ENCODE data around the gene HDAC11. TPM values are rescaled to one million over a fixed set of nuclear protein-coding genes. Genes with fewer than 3 reads are reported as not detected.
"Not testable (repeated sequence)": the region's sequence is repeated elsewhere in the genome, so short reads cannot be mapped to it uniquely, and the experiment has no call there.

The HDAC11 gene
- total RNA-seq, 1 experiment from 2014 or later = 2.6 TPM

- no peak for DNase-seq (ENCODE audit: low read depth)
Observed at GRCh38 chr3:13466781-13467180, 13.3 kb upstream of the HDAC11 start.

DNA sequence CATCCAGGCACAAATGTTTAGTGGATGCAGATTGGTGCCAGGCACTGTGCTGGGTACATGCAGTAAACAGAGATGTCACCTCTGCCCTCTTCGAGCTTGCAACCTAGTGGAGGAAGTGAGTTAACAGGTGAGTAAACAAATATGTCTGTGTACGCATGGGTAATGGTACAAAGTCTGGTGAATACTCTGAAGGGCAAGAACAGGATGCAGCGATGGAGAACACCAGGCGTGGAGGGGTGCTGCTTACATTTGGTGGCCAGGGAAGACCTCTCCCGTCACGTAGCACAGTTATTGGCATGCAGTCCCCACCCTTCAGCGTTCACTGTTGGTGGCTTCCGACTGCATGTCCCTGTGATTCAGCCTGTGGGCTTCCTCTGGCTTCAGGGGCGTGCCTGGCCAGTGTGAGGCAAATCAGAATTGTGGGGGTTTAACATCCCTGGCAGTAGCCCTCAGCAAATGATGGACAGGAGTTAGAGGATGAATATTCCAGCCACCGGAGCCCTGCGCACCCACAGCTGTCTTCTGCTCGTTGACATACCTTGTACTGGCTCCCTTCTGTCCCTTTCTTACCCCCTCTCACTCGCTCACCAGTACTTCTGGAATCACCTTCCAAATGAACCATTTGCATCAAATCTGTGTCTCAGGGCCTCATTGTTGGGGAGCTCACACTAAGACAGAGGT is 9.1 kb upstream of the HDAC11 start:
- DNase-seq (ENCODE audit: low read depth) = no peak

DNA sequence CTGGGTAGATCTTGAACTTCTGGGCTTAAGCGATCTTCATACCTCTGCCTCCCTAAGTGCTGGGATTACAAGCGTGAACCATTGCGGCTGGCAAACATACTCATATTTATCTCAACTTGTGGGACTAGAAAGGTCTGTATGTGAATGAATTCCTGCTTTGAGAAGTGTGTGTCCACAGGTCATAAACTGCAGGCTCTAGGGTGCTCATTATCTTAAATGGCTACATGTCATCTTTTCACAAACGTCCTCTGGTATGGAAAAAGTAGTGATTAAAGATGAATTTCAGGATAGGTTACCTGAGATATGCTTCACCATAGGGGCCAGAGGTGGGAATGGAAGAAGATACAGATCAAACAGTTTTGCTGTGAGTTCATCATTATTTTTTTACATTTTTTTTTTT is 7.8 kb upstream of the HDAC11 start:
- no peak for DNase-seq (ENCODE audit: low read depth)

- no peak for DNase-seq (ENCODE audit: low read depth)
Observed at GRCh38 chr3:13473020-13473419, 7.1 kb upstream of the HDAC11 start.

GRCh38 chr3:13474021-13474420 is 6.1 kb upstream of the HDAC11 start:
- no peak for DNase-seq (ENCODE audit: low read depth)

GRCh38 chr3:13474776-13475303 is 5.3 kb upstream of the HDAC11 start:
- DNase-seq (ENCODE audit: low read depth) = no peak

GRCh38 chr3:13475871-13476590 is 4.1 kb upstream of the HDAC11 start:
- no peak for DNase-seq (ENCODE audit: low read depth)

GRCh38 chr3:13477943-13478342 is 2.2 kb upstream of the HDAC11 start:
- DNase-seq (ENCODE audit: low read depth) = no peak

DNA sequence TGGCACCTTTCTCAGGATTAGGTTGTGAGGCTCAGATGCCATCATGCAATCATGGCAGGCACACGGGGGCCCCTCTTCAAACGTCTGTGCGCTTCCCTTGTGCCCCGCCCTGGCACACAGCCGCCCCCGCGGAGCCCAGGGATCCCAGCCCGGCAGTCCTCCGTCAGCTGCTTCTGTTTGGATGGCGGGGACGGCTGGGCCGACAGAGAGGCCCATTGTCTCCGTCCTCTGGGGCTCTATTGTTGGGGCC is 849 bp upstream of the HDAC11 start:
- no peak for DNase-seq (ENCODE audit: low read depth)

DNA sequence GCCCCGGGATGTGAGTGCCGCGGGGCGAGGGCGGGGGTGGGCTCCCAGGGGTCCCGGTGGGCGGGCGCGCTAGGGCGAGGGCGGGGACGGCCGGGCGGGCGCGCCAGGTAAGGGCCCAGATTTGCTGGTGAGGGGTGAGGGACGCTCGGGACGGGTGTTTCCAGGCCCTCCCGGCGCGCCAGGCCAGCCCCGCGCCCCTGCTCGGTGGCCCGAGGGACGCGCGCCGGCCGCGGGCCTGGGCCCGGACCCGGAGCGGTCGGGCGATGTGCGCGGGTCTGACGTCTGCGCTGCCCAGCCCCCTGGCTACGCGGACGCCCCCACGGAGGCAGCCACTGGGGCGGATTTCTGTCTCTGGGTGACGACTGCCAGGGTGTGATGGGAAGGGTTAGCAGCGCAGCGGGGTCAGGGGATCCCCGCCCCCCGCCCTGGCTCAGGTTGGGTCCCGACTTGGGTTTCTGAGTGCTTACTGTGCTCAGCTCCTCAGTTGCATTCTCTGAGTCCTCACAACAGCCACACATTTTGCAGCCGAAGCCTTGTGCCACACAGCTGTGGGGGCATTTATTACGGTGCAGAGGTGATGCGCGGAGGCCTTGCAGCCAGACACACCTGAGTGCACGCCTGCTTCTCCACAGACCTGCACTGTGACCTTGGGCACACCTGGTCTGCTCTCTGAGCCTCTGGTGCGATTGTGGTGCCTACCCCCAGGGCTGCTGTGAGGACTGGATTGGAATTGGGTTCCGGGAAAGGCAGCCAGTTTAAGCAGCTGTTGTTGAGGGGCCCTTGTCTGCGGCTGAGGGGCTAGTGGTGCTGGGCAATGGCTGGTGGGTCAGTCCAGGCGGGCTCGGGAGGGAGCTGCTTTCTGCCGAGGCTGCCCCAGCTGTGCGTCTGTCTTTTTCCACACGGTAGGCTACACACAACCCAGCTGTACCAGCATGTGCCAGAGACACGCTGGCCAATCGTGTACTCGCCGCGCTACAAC is 523 bp downstream of the HDAC11 start:
- no peak for DNase-seq (ENCODE audit: low read depth)

- no peak for DNase-seq (ENCODE audit: low read depth)
Observed at GRCh38 chr3:13482106-13482690, 2.1 kb downstream of the HDAC11 start.

- no peak for DNase-seq (ENCODE audit: low read depth)
Observed at GRCh38 chr3:13483286-13483685, 3.2 kb downstream of the HDAC11 start.

- no peak for DNase-seq (ENCODE audit: low read depth)
Observed at GRCh38 chr3:13483988-13484695, 4.0 kb downstream of the HDAC11 start.

GRCh38 chr3:13484851-13485590 is 4.9 kb downstream of the HDAC11 start:
- DNase-seq (ENCODE audit: low read depth) = peak; percentile 55

DNA sequence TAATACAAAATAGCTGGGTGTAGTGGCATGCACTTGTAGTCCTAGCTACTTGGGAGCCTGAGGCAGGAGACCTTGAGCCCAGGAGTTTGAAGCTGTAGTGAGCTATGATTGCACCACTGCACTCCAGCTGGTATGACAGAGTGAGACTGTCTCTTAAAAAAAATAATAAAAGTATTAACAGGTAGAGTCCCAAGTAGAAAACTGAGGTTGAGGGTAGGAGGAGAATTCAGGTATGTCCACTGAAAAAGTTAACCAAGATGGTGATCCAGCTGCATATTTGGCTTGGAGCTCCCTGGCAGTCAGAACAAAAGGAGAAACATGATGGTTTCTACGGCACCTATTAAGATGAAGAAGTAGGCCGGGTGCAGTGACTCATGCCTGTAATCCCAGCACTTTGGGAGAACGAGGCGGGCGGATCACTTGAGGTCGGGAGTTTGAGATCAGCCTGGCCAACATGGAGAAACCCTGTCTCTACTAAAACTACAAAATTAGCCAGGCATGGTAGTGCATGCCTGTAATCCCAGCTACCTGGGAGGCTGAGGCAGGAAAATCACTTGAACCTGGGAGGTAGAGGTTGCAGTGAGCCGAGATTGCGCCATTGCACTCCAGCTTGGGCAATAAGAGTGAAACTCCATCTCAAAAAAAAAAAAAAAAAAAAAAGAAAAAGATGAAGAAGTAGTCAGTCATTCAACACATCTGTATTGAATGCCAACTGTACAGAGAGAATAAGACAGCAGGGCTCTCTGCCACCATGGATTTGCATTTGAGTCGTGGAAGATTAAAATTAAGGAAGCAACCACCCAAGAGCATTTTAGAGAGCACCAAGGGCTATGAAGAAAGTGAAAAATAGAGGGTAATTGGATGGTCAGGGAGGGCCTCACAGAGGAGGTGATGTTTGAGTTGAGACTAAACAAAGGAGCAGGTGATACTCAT is 5.8 kb downstream of the HDAC11 start:
- DNase-seq (ENCODE audit: low read depth) = not testable (repeated sequence)

DNA sequence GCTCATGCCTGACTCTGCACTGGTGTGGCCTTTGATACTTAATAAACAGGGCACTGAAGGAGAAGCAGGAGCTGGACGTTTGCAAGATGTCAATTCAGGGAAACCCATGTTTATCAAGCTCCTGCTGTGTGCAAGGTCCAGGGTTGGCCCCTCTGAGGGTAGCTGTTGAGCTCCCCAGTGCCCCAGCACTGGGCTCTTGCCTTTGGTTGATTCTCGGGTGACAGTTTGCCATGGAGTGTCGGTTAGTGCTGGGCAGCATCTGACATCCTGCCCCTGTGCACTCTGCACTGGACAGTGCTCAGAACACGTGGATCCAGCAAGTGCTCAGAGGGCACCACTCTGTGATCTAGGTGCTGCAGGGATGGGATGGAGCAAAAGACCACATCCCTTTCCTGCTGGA is 7.3 kb downstream of the HDAC11 start:
- no peak for DNase-seq (ENCODE audit: low read depth)

DNA sequence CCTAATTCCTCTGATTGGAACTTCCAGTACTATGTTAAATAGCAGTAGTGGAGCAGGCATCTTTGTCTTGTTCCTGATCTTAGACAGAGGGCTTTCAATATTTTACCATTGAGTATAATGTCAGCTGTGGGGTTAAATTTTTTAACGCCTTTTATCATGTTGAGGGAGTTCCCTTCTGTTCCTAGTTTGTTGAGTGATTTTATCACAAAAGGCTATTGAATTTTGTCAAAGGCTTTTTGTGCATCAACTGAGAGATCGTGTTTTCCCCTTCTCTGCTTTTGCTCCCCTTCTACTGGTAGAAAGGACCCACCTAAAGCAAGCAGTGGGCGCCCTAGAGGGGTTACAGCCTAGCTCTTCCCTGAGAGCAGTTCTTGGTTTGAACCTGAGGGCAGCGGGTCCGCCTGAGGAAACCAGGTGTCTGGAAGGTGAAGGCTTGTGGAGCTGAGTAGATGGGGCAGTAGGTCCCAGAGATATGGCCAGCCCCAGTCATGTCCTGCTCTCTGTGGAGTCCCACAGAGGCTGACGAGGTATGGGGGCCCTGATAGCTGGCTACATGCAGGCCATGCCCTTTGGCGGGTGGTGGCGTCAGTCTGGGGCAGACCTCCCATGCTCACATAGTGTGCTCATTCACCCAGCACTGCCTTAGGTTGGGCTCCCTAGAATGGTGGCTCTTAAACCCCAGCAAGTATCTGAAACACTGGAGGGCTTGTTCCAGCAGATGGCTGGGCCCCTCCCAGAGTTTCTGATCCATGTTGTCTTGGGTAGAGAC is 11.3 kb downstream of the HDAC11 start:
- no peak for DNase-seq (ENCODE audit: low read depth)

GRCh38 chr3:13492048-13492447 is 11.9 kb downstream of the HDAC11 start:
- DNase-seq (ENCODE audit: low read depth) = no peak

Data from HT1080 (cell line).